H1 (cell line): ENCODE results near the gene AGAP1. TPM values are rescaled to one million over a fixed set of nuclear protein-coding genes. Genes with fewer than 3 reads are reported as not detected.

ENCODE experiments used
- CTCF ChIA-PET: fragments of 300-600 bp; sonication (Branson Sonifier 250); formaldehyde crosslinking; loops from one replicate; lab custom pipeline; 2021; ENCODE audit not compliant: partially characterized antibody; lab: Charles Lee
- POLR2A ChIA-PET: fragments of 300-600 bp; sonication (Branson Sonifier 250); formaldehyde crosslinking; loops from one replicate; lab custom pipeline; 2021; ENCODE audit warnings: inconsistent platforms; ENCODE audit not compliant: partially characterized antibody; lab: Charles Lee
- DNase-seq, 2 experiments: peaks; one replicate each; pipeline versions ENCODE4 v3.0.0 to v3.0.0-alpha.2; 2010 to 2022; ENCODE audit warnings: low spot score in 2 of 2, low read depth in 1 of 2, mixed read lengths in 1 of 2
- FAIRE-seq: peaks from 2 replicates; lab custom pipeline; 2011; peaks lifted over from hg19 to GRCh38; lab: Jason Lieb, UNC
- H2AFZ ChIP-seq: 2 replicates; pipeline ENCODE4 v1.8.1; 2012; ENCODE audit warnings: low read length, inconsistent platforms
- H2AK5ac ChIP-seq: 2 replicates; pipeline ENCODE4 v1.6.1; 2013; ENCODE audit warnings: low read depth, low read length
- H2BK120ac ChIP-seq: replicated peaks from 2 replicates; pipeline ENCODE3; 2013; ENCODE audit warnings: low read depth, low read length, inconsistent platforms
- H2BK12ac ChIP-seq: 2 replicates; pipeline ENCODE4 v1.6.1; 2013; ENCODE audit warnings: low read depth, low read length
- H2BK15ac ChIP-seq: 2 replicates; pipeline ENCODE4 v1.6.1; 2013; ENCODE audit warnings: low read length
- H2BK20ac ChIP-seq: 2 replicates; pipeline ENCODE4 v1.6.1; 2013; ENCODE audit warnings: low read length
- H2BK5ac ChIP-seq: 2 replicates; pipeline ENCODE4 v1.6.1; 2013; ENCODE audit warnings: low read depth, low read length
- H3K14ac ChIP-seq: 2 replicates; pipeline ENCODE4 v1.6.1; 2013; ENCODE audit warnings: inconsistent platforms; ENCODE audit not compliant: insufficient read length
- H3K18ac ChIP-seq: 2 replicates; pipeline ENCODE4 v1.6.1; 2013; ENCODE audit warnings: low read length; ENCODE audit errors: extremely low read depth
- H3K23ac ChIP-seq: 2 replicates; pipeline ENCODE4 v1.6.1; 2013; ENCODE audit warnings: inconsistent platforms; ENCODE audit not compliant: insufficient read length
- H3K23me2 ChIP-seq: 2 replicates; pipeline ENCODE4 v1.6.1; 2013; ENCODE audit warnings: low read depth, low read length
- H3K27ac ChIP-seq: 2 replicates; pipeline ENCODE4 v1.6.1; 2011; ENCODE audit warnings: low read depth, low read length, inconsistent platforms
- H3K27me3 ChIP-seq, 4 experiments: replicated peaks in 1 of 4; 1 replicate in 1 of 4; 2 replicates in 3 of 4; pipeline versions ENCODE4 v1.6.1 to v1.8.1; 2011 to 2013; ENCODE audit warnings: low read length in 3 of 4, mild to moderate bottlenecking in 3 of 4, inconsistent platforms in 2 of 4, mixed read lengths in 2 of 4, moderate library complexity in 1 of 4; ENCODE audit not compliant: control insufficient read depth in 3 of 4, insufficient read depth in 3 of 4; ENCODE audit errors: extremely low read depth in 1 of 4
- H3K36me3 ChIP-seq, 4 experiments: 2 replicates each; pipeline versions ENCODE4 v1.6.1 to v1.8.1; 2011 to 2013; ENCODE audit warnings: mild to moderate bottlenecking in 4 of 4, low read length in 3 of 4, moderate library complexity in 2 of 4, control low read depth in 1 of 4, inconsistent platforms in 1 of 4; ENCODE audit not compliant: insufficient read depth in 4 of 4, control insufficient read depth in 2 of 4
- H3K4ac ChIP-seq: replicated peaks from 2 replicates; pipeline ENCODE3; 2013; ENCODE audit warnings: low read length, low read depth, mixed read lengths, inconsistent platforms; ENCODE audit not compliant: insufficient read length
- H3K4me1 ChIP-seq, 4 experiments: replicated peaks in 1 of 4; 1 replicate in 1 of 4; 2 replicates in 3 of 4; pipeline versions ENCODE4 v1.6.1 to v1.8.1; 2011 to 2013; ENCODE audit warnings: low read length in 3 of 4, inconsistent platforms in 2 of 4, mixed read lengths in 1 of 4; ENCODE audit not compliant: insufficient read depth in 4 of 4, control insufficient read depth in 3 of 4
- H3K4me2 ChIP-seq, 2 experiments: 2 replicates each; pipeline versions ENCODE4 v1.6.1 to v1.8.1; 2011 to 2013; ENCODE audit warnings: low read depth in 2 of 2, low read length in 2 of 2, control low read depth in 1 of 2, inconsistent platforms in 1 of 2, mild to moderate bottlenecking in 1 of 2; ENCODE audit not compliant: insufficient read depth in 1 of 2
- H3K4me3 ChIP-seq, 4 experiments: fragments of 200-600, 300-600 bp in 1 of 4; sonication (generic), shearing (Covaris generic), sonication (Bioruptor Twin) in 1 of 4; 2 replicates each; pipeline versions ENCODE4 v1.5.1 to v1.8.1; 2011 to 2016; ENCODE audit warnings: low read length in 4 of 4, low read depth in 3 of 4, control low read depth in 2 of 4, inconsistent platforms in 2 of 4, mild to moderate bottlenecking in 2 of 4, mixed read lengths in 1 of 4, moderate library complexity in 1 of 4; ENCODE audit not compliant: insufficient read depth in 2 of 4; ENCODE audit errors: extremely low read depth in 1 of 4
- H3K56ac ChIP-seq: replicated peaks from 2 replicates; pipeline ENCODE3; 2013; ENCODE audit warnings: low read depth, mild to moderate bottlenecking, mixed read lengths, low read length, inconsistent platforms; ENCODE audit not compliant: insufficient read length
- H3K79me1 ChIP-seq: 2 replicates; pipeline ENCODE4 v1.6.1; 2013; ENCODE audit warnings: low read depth, low read length, control low read depth
- H3K79me2 ChIP-seq, 2 experiments: 2 replicates each; pipeline versions ENCODE4 v1.6.1 to v1.8.1; 2012 to 2013; ENCODE audit warnings: low read length in 2 of 2, mild to moderate bottlenecking in 2 of 2, inconsistent platforms in 1 of 2; ENCODE audit not compliant: insufficient read depth in 2 of 2, control insufficient read depth in 1 of 2
- H3K9ac ChIP-seq, 4 experiments: replicated peaks in 1 of 4; 1 replicate in 1 of 4; 2 replicates in 3 of 4; pipeline versions ENCODE4 v1.6.1 to v1.8.1; 2011 to 2013; ENCODE audit warnings: low read depth in 3 of 4, low read length in 3 of 4, control low read depth in 2 of 4, mild to moderate bottlenecking in 2 of 4, moderate library complexity in 2 of 4, inconsistent platforms in 1 of 4; ENCODE audit errors: extremely low read depth in 1 of 4
- H3K9me3 ChIP-seq, 2 experiments: 2 replicates each; pipeline versions ENCODE4 v1.6.1 to v1.8.1; 2012 to 2013; ENCODE audit warnings: mild to moderate bottlenecking in 2 of 2, moderate library complexity in 2 of 2, control low read depth in 1 of 2, inconsistent platforms in 1 of 2, low read depth in 1 of 2, low read length in 1 of 2, mixed read lengths in 1 of 2; ENCODE audit not compliant: insufficient read depth in 2 of 2
- H4K20me1 ChIP-seq, 2 experiments: replicated peaks in 1 of 2; 2 replicates each; pipeline versions ENCODE3 to v1.8.1; 2011 to 2013; ENCODE audit warnings: inconsistent platforms in 2 of 2, low read length in 2 of 2, mild to moderate bottlenecking in 1 of 2; ENCODE audit not compliant: insufficient read depth in 2 of 2, control insufficient read depth in 1 of 2
- H4K5ac ChIP-seq: 2 replicates; pipeline ENCODE4 v1.6.1; 2013; ENCODE audit warnings: low read length, low read depth, mixed read lengths, inconsistent platforms; ENCODE audit not compliant: insufficient read length
- H4K8ac ChIP-seq: 2 replicates; pipeline ENCODE4 v1.8.0; 2013; ENCODE audit warnings: mild to moderate bottlenecking, moderate library complexity, low read length, inconsistent platforms; ENCODE audit not compliant: insufficient read depth; ENCODE audit errors: extremely low read depth
- H4K91ac ChIP-seq: replicated peaks from 2 replicates; pipeline ENCODE3; 2013; ENCODE audit warnings: low read length, mixed read lengths, inconsistent platforms; ENCODE audit not compliant: insufficient read length
- CREB1 ChIP-seq: IDR thresholded peaks from 2 replicates; pipeline ENCODE4 v1.6.1; 2012; ENCODE audit warnings: inconsistent platforms
- CTCF ChIP-seq, 3 experiments: IDR thresholded peaks; 1 replicate in 2 of 3; 2 replicates in 1 of 3; pipeline versions ENCODE4 v1.5.1 to v1.6.1; 2011; ENCODE audit warnings: low read length in 3 of 3, mild to moderate bottlenecking in 3 of 3, inconsistent platforms in 2 of 3, low read depth in 1 of 3, moderate library complexity in 1 of 3; ENCODE audit not compliant: insufficient read depth in 1 of 3; ENCODE audit errors: control extremely low read depth in 1 of 3
- GTF2F1 ChIP-seq: IDR thresholded peaks from 2 replicates; pipeline ENCODE4 v1.6.1; 2012; ENCODE audit warnings: low read depth, low read length, improper control_type of control experiment, borderline replicate concordance
- HDAC2 ChIP-seq, 2 experiments: fragments of 300-600 bp in 1 of 2; sonication (generic) in 1 of 2; IDR thresholded peaks; 2 replicates each; pipeline ENCODE4 v1.6.1; 2011 to 2012; ENCODE audit warnings: low read depth in 2 of 2, low read length in 2 of 2, mild to moderate bottlenecking in 2 of 2, moderate library complexity in 2 of 2, borderline replicate concordance in 1 of 2, inconsistent platforms in 1 of 2
- RFX5 ChIP-seq: IDR thresholded peaks from 2 replicates; pipeline ENCODE4 v1.6.1; 2011; ENCODE audit warnings: low read depth, low read length, improper control_type of control experiment, borderline replicate concordance
- SIRT6 ChIP-seq: IDR thresholded peaks from one replicate; pipeline ENCODE4 v1.7.1; 2012; ENCODE audit warnings: low read length, inconsistent platforms
- WGBS, 2 experiments: shearing (Covaris generic) in 1 of 2; methylation state at CpG; one replicate each; pipeline versions ENCODE4 v1.1.6 to v1.1.7; 2013 to 2015; ENCODE audit warnings: low lambda C conversion rate in 2 of 2, mixed read lengths in 2 of 2, inconsistent platforms in 1 of 2, low coverage in 1 of 2, missing lambda C conversion rate in 1 of 2; ENCODE audit not compliant: insufficient replicate concordance in 2 of 2, insufficient coverage in 1 of 2, insufficient read length in 1 of 2; ENCODE audit errors: extremely low coverage in 1 of 2, missing lambda C conversion rate in 1 of 2; 5-methylcytosine and 5-hydroxymethylcytosine counted together
- polyA plus RNA-seq, 7 experiments: library from polyadenylated mRNA; depleted of rRNA in 3 of 7; stranded (reverse) in 5 of 7; unstranded in 2 of 7; fragments of >200 nt in 5 of 7; fragments of 200-250 nt in 2 of 7; gene quantifications; 1 replicate in 5 of 7; 2 replicates in 1 of 7; 4 replicates in 1 of 7; pipeline versions ENCODE4 v1.2.1 to v1.2.3, GENCODE V29; 2011 to 2013; ENCODE audit warnings: missing spikeins in 2 of 7, mixed read lengths in 2 of 7
- total RNA-seq: library from RNA; stranded (reverse); fragmentation: NEBNext Ultra II Directional; extraction: Animal tissue kit (Norgen Biotek cat#: 25700); gene quantifications from 2 replicates; pipeline ENCODE4 v1.2.1, GENCODE V29; 2021

AGAP1 gene
- total and polyA plus RNA-seq, 2 of the 8 experiments (the other 6 are each of a cell fraction or from before 2014, with no cell fraction given): 18.1 to 39.4 TPM

- Histone ChIP-seq H3K18ac (no peak overlapping the region), H3K4me1 (peaks cover 0 to 9% (median 0%) of the 10 kb centered on the region in 4 experiments; a peak in 2 of 7 replicates), H3K23ac (no peak overlapping the region), H4K20me1 (peaks cover 0 to 10% of the 10 kb centered on the region in 2 experiments), H3K56ac (no peak overlapping the region), H2AFZ (no peak overlapping the region), H4K8ac (no peak overlapping the region), H3K27me3 (no peaks in the 10 kb centered on the region), H2BK5ac (no peak overlapping the region), H2AK5ac (no peak overlapping the region), H3K79me2 (no peaks in the 10 kb centered on the region), H4K5ac (no peak overlapping the region), H3K9ac (no peak overlapping the region), H3K36me3 (no peaks in the 10 kb centered on the region), H3K14ac (no peak overlapping the region), H2BK120ac (no peak overlapping the region), H3K4me2 (no peak overlapping the region), H2BK20ac (no peak overlapping the region), H4K91ac (no peak overlapping the region), H3K4me3 (no peak overlapping the region), H2BK12ac (no peak overlapping the region), H3K9me3 (no peaks in the 10 kb centered on the region), H3K23me2 (no peaks in the 10 kb centered on the region), H3K79me1 (peaks cover 3% of the 10 kb centered on the region; the same call in 1 of the 2 replicates), H3K27ac (no peak overlapping the region), H2BK15ac (no peak overlapping the region), H3K4ac (no peak overlapping the region)
- 92% methylated on average over 8 of the region's 8 CpGs; no CpG with 5 or more reads in 1 of the 2 experiments for WGBS, 2 experiments
- ChIA-PET CTCF (interaction anchor here (0.5 to 0.8 kb wide), 5 partner anchors 9 to 1486 kb away, joined by 3 to 5 read pairs (median 4); no protein-coding TSS in a partner anchor), POLR2A (no interaction called here)
- DNase-seq: no peak
- FAIRE-seq: no peak
- TF ChIP-seq RFX5 (no peak), GTF2F1 (no peak), CREB1 (no peak), HDAC2 (IDR thresholded peaks at IDR 0.05; ENCODE audit: borderline replicate concordance in 1 of 2, low read depth in 2 of 2, low read length in 2 of 2) (no peak), SIRT6 (no peak), CTCF (IDR thresholded peaks at IDR 0.05; ENCODE audit: control extremely low read depth in 1 of 3, insufficient read depth in 1 of 3, low read depth in 1 of 3, low read length in 3 of 3) (no peak)
These were observed 365.8 kb downstream of the AGAP1 start for GRCh38 chr2:235859651-235860050.
